ENCODE data around the gene COL15A1.

COL15A1 gene

GRCh38 chr9:99073985-99074901 lies 130.5 kb downstream of the COL15A1 start:
- DNase-seq (ENCODE audit: low read depth, low spot score): no peak
- TF ChIP-seq, protein P1, sequence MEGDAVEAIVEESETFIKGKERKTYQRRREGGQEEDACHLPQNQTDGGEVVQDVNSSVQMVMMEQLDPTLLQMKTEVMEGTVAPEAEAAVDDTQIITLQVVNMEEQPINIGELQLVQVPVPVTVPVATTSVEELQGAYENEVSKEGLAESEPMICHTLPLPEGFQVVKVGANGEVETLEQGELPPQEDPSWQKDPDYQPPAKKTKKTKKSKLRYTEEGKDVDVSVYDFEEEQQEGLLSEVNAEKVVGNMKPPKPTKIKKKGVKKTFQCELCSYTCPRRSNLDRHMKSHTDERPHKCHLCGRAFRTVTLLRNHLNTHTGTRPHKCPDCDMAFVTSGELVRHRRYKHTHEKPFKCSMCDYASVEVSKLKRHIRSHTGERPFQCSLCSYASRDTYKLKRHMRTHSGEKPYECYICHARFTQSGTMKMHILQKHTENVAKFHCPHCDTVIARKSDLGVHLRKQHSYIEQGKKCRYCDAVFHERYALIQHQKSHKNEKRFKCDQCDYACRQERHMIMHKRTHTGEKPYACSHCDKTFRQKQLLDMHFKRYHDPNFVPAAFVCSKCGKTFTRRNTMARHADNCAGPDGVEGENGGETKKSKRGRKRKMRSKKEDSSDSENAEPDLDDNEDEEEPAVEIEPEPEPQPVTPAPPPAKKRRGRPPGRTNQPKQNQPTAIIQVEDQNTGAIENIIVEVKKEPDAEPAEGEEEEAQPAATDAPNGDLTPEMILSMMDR (IDR thresholded peaks at IDR 0.05; ENCODE audit: low read depth, low read length): no peak
- in situ Hi-C loops (cut with HindIII; ENCODE audit: low sequenced_read_pairs): no loop called here
- H3K4me3 ChIP-seq (ENCODE audit: low read depth, low read length): no peak overlapping the region

DNA sequence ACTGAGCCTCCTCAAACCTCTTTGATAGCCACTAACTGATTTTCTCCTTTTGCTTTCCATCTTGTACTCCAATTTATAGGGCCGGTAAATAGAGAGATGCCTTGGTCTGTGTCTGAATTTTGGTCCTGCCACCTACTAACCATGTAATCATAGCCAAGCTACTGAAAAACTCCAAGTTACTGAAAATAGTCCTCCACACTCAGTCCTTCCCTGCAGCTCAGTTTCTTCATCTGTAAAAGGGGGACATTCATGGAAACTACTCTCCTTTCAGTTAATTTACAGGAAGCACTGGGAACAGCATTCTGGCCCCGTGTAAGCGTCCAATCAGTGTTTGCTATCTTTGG lies 131.2 kb downstream of the COL15A1 start:
- no peak overlapping the region for H3K4me3 ChIP-seq (ENCODE audit: low read depth, low read length)
- in situ Hi-C loops (cut with HindIII; ENCODE audit: low sequenced_read_pairs): no loop called here
- DNase-seq (ENCODE audit: low read depth, low spot score): no peak
- TF ChIP-seq, protein P1 (IDR thresholded peaks at IDR 0.05; ENCODE audit: low read depth, low read length): no peak

- in situ Hi-C loops (cut with HindIII; ENCODE audit: low sequenced_read_pairs): no loop called here
- peak; percentile 59 for DNase-seq (ENCODE audit: low read depth, low spot score)
Observed at GRCh38 chr9:99075246-99075912, 131.7 kb downstream of the COL15A1 start.

DNA sequence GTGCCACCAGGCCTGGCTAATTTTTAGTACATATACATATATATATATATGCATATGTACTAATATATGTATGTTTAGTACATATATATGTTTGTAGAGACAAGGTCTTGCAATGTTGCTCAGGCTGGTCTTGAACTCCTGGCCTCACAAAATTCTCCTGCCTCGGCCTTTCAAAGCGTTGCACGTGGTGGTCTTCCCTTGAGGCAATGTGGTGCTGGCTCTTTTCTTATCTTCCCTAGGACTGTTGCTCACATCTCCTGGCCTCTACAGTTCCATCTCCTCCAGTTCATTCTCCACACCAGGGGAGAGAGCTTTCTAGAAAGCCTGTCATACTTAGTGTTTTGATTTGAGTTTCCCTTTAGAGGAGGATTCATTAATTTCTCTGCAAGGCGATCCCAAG lies 132.3 kb downstream of the COL15A1 start:
- in situ Hi-C loops (cut with HindIII; ENCODE audit: low sequenced_read_pairs): no loop called here
- TF ChIP-seq, protein P1 (IDR thresholded peaks at IDR 0.05; ENCODE audit: low read depth, low read length): no peak
- no peak for DNase-seq (ENCODE audit: low read depth, low spot score)
- H3K4me3 ChIP-seq (ENCODE audit: low read depth, low read length): no peak overlapping the region

More at GRCh38 chr9:99075246-99075912, 131.7 kb downstream of the COL15A1 start:
- TF ChIP-seq, protein P1 (IDR thresholded peaks at IDR 0.05; ENCODE audit: low read depth, low read length): no peak
- H3K4me3 ChIP-seq (ENCODE audit: low read depth, low read length): no peak overlapping the region

DNA sequence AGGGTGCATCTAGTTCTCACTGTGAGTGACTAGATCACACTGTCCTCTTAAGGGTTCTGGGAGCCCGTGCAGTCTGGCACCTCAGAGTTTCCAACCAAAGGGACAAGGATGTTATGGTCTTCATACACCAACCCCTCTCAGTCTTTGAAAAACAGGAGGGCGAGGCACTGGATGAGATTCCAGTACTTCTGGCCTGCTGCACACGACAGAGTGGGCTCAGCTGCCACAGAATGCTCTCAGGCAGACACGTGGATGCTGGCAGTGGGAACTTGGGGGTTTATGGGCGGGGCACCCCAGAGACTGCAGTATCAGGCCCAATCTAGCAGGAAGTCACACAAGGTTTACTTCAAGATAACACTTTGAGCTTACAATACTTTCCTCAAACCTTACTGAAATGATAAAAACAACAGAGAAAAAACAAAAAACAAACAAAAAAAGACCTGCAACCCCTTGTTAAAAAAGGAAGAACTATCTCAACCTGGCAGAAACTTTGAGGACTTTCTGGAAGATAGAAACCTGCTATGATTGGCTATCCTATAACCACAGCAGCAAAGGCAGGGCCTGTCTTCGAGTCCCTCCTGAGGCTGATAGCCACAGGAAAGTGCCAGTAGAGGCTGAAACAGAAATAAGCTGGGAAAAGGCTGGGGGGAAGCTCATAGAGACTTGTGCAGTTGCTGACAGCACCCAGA lies 132.9 kb downstream of the COL15A1 start:
- no peak overlapping the region for H3K4me3 ChIP-seq (ENCODE audit: low read depth, low read length)
- in situ Hi-C loops (cut with HindIII; ENCODE audit: low sequenced_read_pairs): no loop called here
- no peak for DNase-seq (ENCODE audit: low read depth, low spot score)
- TF ChIP-seq, protein P1 (IDR thresholded peaks at IDR 0.05; ENCODE audit: low read depth, low read length): no peak

GRCh38 chr9:99078717-99079116 lies 135.0 kb downstream of the COL15A1 start:
- in situ Hi-C loops (cut with HindIII; ENCODE audit: low sequenced_read_pairs): no loop called here
- TF ChIP-seq, protein P1 (IDR thresholded peaks at IDR 0.05; ENCODE audit: low read depth, low read length): no peak
- H3K4me3 ChIP-seq (ENCODE audit: low read depth, low read length): no peak overlapping the region
- no peak for DNase-seq (ENCODE audit: low read depth, low spot score)
